IMR-90 (cell line): ENCODE data around the gene MRTFB. TPM values are rescaled to one million over a fixed set of nuclear protein-coding genes. Genes with fewer than 3 reads are reported as not detected.

Experiments
- ATAC-seq: fragments of 200-7000 bp; cut with Tn5 transposase; 2 replicates; pipeline ENCODE4 v1.9.1; 2020; ENCODE audit warnings: low read depth, mild to moderate bottlenecking, moderate library complexity
- BruUV-seq: library from RNA; stranded (reverse); fragments of 400-500 nt; replicated peaks from 2 replicates; lab custom pipeline; 2021; lab: Mats Ljungman, UMichigan
- CTCF ChIA-PET: fragments of 300-600 bp; formaldehyde crosslinking; extraction: SDS; loops from one replicate; lab custom pipeline; 2021; ENCODE audit warnings: antibody characterized with exemption; lab: Yijun Ruan, JAX
- POLR2A ChIA-PET: fragments of 300-600 bp; sonication (Branson Sonifier 250); formaldehyde crosslinking; loops from one replicate; lab custom pipeline; 2022; ENCODE audit warnings: antibody characterized with exemption; ENCODE audit not compliant: unreplicated experiment; lab: Charles Lee
- DNase-seq: peaks from one replicate; pipeline ENCODE4 v3.0.0; 2013
- H2AFZ ChIP-seq: replicated peaks from 2 replicates; pipeline ENCODE3; 2013; ENCODE audit warnings: low read length, mild to moderate bottlenecking; ENCODE audit not compliant: poor library complexity
- H2AK5ac ChIP-seq: 2 replicates; pipeline ENCODE4 v1.6.1; 2013; ENCODE audit warnings: low read depth, low read length, inconsistent platforms
- H2AK9ac ChIP-seq: replicated peaks from 2 replicates; pipeline ENCODE3; 2013; ENCODE audit warnings: mild to moderate bottlenecking, low read depth, low read length, moderate library complexity; ENCODE audit not compliant: poor library complexity
- H2BK120ac ChIP-seq: 2 replicates; pipeline ENCODE4 v1.6.1; 2013; ENCODE audit warnings: low read depth, low read length, inconsistent platforms
- H2BK15ac ChIP-seq: 3 replicates; pipeline ENCODE4 v1.6.1; 2013; ENCODE audit warnings: low read depth, low read length, inconsistent platforms
- H2BK20ac ChIP-seq: 2 replicates; pipeline ENCODE4 v1.6.1; 2013; ENCODE audit warnings: low read depth, mild to moderate bottlenecking, inconsistent platforms, low read length, moderate library complexity
- H2BK5ac ChIP-seq: 2 replicates; pipeline ENCODE4 v1.6.1; 2013; ENCODE audit warnings: mild to moderate bottlenecking, low read depth, low read length, inconsistent platforms; ENCODE audit not compliant: poor library complexity, severe bottlenecking
- H3K14ac ChIP-seq: replicated peaks from 2 replicates; pipeline ENCODE4 v1.6.1; 2013; ENCODE audit warnings: low read depth, low read length, inconsistent platforms
- H3K18ac ChIP-seq: 2 replicates; pipeline ENCODE4 v1.6.1; 2013; ENCODE audit warnings: low read depth, low read length, control low read depth
- H3K23ac ChIP-seq: 2 replicates; pipeline ENCODE4 v1.6.1; 2013; ENCODE audit warnings: low read depth, low read length, inconsistent platforms
- H3K27ac ChIP-seq: 2 replicates; pipeline ENCODE4 v1.5.1; 2013; ENCODE audit warnings: mild to moderate bottlenecking, control low read depth, low read length; ENCODE audit not compliant: insufficient read depth
- H3K27me3 ChIP-seq: 2 replicates; pipeline ENCODE4 v1.6.1; 2013; ENCODE audit warnings: low read length; ENCODE audit not compliant: control insufficient read depth, insufficient read depth
- H3K36me3 ChIP-seq: 2 replicates; pipeline ENCODE4 v1.6.1; 2013; ENCODE audit warnings: low read length, mixed read lengths; ENCODE audit not compliant: control insufficient read depth, insufficient read depth
- H3K4ac ChIP-seq: 2 replicates; pipeline ENCODE4 v1.6.1; 2013; ENCODE audit warnings: low read depth, low read length, inconsistent platforms
- H3K4me1 ChIP-seq: 2 replicates; pipeline ENCODE4 v1.6.1; 2013; ENCODE audit warnings: low read length, mixed read lengths; ENCODE audit not compliant: control insufficient read depth, insufficient read depth
- H3K4me2 ChIP-seq: 2 replicates; pipeline ENCODE4 v1.6.1; 2013; ENCODE audit warnings: low read depth, mild to moderate bottlenecking, control low read depth, low read length, moderate library complexity
- H3K4me3 ChIP-seq: 2 replicates; pipeline ENCODE4 v1.5.1; 2013; ENCODE audit warnings: low read depth, mild to moderate bottlenecking, control low read depth, low read length, moderate library complexity; ENCODE audit not compliant: insufficient read depth
- H3K56ac ChIP-seq: 2 replicates; pipeline ENCODE4 v1.6.1; 2013; ENCODE audit warnings: low read length, inconsistent platforms; ENCODE audit not compliant: insufficient read depth; ENCODE audit errors: extremely low read depth
- H3K79me1 ChIP-seq, 2 experiments: 2 replicates each; pipeline ENCODE4 v1.6.1; 2013; ENCODE audit warnings: low read length in 2 of 2, inconsistent platforms in 1 of 2, low read depth in 1 of 2
- H3K9ac ChIP-seq: 2 replicates; pipeline ENCODE4 v1.6.1; 2013; ENCODE audit warnings: low read depth, low read length, control low read depth
- H3K9me1 ChIP-seq: 2 replicates; pipeline ENCODE4 v1.6.1; 2013; ENCODE audit warnings: low read length, inconsistent platforms; ENCODE audit not compliant: insufficient read depth
- H3K9me3 ChIP-seq: 2 replicates; pipeline ENCODE4 v1.6.1; 2013; ENCODE audit warnings: low read length; ENCODE audit not compliant: control insufficient read depth, insufficient read depth
- H4K20me1 ChIP-seq: 2 replicates; pipeline ENCODE4 v1.6.1; 2013; ENCODE audit warnings: low read length, inconsistent platforms; ENCODE audit not compliant: insufficient read depth
- H4K5ac ChIP-seq: 2 replicates; pipeline ENCODE4 v1.6.1; 2013; ENCODE audit warnings: mild to moderate bottlenecking, low read depth, low read length, control low read depth
- H4K8ac ChIP-seq, 2 experiments: 2 replicates each; pipeline ENCODE4 v1.6.1; 2013; ENCODE audit warnings: low read depth in 2 of 2, low read length in 2 of 2, control low read depth in 1 of 2, inconsistent platforms in 1 of 2
- H4K91ac ChIP-seq: 2 replicates; pipeline ENCODE4 v1.6.1; 2013; ENCODE audit warnings: low read depth, low read length, inconsistent platforms; ENCODE audit not compliant: insufficient read depth
- CEBPB ChIP-seq: IDR thresholded peaks from 2 replicates; pipeline ENCODE4 v1.6.1; 2012; ENCODE audit warnings: low read depth, low read length, improper control_type of control experiment
- CTCF ChIP-seq: conservative IDR thresholded peaks from 2 replicates; pipeline ENCODE4 v1.5.1; 2012; ENCODE audit warnings: mild to moderate bottlenecking, low read depth, low read length, improper control_type of control experiment
- MAFK ChIP-seq: IDR thresholded peaks from 2 replicates; pipeline ENCODE4 v1.6.1; 2012; ENCODE audit warnings: low read depth, low read length, improper control_type of control experiment
- MAZ ChIP-seq: IDR thresholded peaks from 2 replicates; pipeline ENCODE4 v1.6.1; 2012; ENCODE audit warnings: low read depth, mild to moderate bottlenecking, low read length, improper control_type of control experiment, moderate library complexity, borderline replicate concordance
- MXI1 ChIP-seq: IDR thresholded peaks from 2 replicates; pipeline ENCODE4 v1.6.1; 2012; ENCODE audit warnings: low read depth, mild to moderate bottlenecking, low read length, moderate library complexity, borderline replicate concordance
- NFE2L2 ChIP-seq: fragments of 150-350 bp; IDR thresholded peaks from 2 replicates; pipeline ENCODE4 v1.6.1; 2016; ENCODE audit warnings: low read depth, mild to moderate bottlenecking, low read length
- POLR2A ChIP-seq: IDR thresholded peaks from 2 replicates; pipeline ENCODE4 v1.6.1; 2012; ENCODE audit warnings: mild to moderate bottlenecking, low read depth, low read length
- SMC3 ChIP-seq: fragments of 150-350 bp; IDR thresholded peaks from 2 replicates; pipeline ENCODE4 v1.6.1; 2016; ENCODE audit warnings: low read depth, mild to moderate bottlenecking, antibody characterized with exemption, low read length, moderate library complexity
- USF2 ChIP-seq: fragments of 150-350 bp; IDR thresholded peaks from 2 replicates; pipeline ENCODE4 v1.6.1; 2017; ENCODE audit warnings: mild to moderate bottlenecking, antibody characterized with exemption, low read length, low read depth
- WGBS, 2 experiments: methylation state at CpG; one replicate each; pipeline versions ENCODE4 v1.1.5 to v1.1.7; 2013; ENCODE audit warnings: missing lambda C conversion rate in 2 of 2; ENCODE audit not compliant: insufficient read length in 1 of 2; ENCODE audit errors: extremely low coverage in 2 of 2; 5-methylcytosine and 5-hydroxymethylcytosine counted together
- dilution Hi-C: fragments of 300-500 bp; cut with HindIII; formaldehyde crosslinking; loops from one replicate; pipeline ENCODE4 v1.14.3; 2018; ENCODE audit warnings: low sequenced_read_pairs; ENCODE audit not compliant: unreplicated experiment
- in situ Hi-C: fragments of 300-500 bp; cut with MboI; formaldehyde crosslinking; loops from 3 replicates; pipeline ENCODE4 v1.14.3; 2019; ENCODE audit warnings: low sequenced_read_pairs, inconsistent platforms, mixed read lengths
- intact Hi-C: fragments of 100-400 bp; cut with micrococcal nuclease; formaldehyde crosslinking; loops from 2 replicates; pipeline ENCODE4 v1.10.0; 2022
- polyA plus RNA-seq, 3 experiments: library from polyadenylated mRNA; depleted of rRNA; stranded (reverse); fragments of >200 nt; gene quantifications; 2 replicates each; pipeline ENCODE4 v1.2.3, GENCODE V29; 2012; ENCODE audit warnings: low replicate concordance in 1 of 3
- total RNA-seq: library from RNA; depleted of rRNA; stranded (reverse); fragments of >200 nt; gene quantifications from 2 replicates; pipeline ENCODE4 v1.2.3, GENCODE V29; 2012

The MRTFB gene
- total and polyA plus RNA-seq, 2 of the 4 experiments (the other 2 are of a cell fraction): 4.4 to 5.4 TPM

- BruUV-seq: no TSS peak
- DNase-seq (no peak), ATAC-seq (no peak)
- TF ChIP-seq MAFK (no peak), NFE2L2 (no peak), POLR2A (no peak), CEBPB (no peak), CTCF (no peak), SMC3 (no peak), USF2 (no peak), MAZ (no peak), MXI1 (no peak)
- no peaks in the 10 kb centered on the region for H3K9me1 ChIP-seq
- no peak overlapping the region for H3K4me3 ChIP-seq
- no peak overlapping the region for H3K14ac ChIP-seq
- H3K18ac ChIP-seq: no peak overlapping the region
- no peak overlapping the region for H2BK15ac ChIP-seq
- H2AK9ac ChIP-seq: no peak overlapping the region
- H3K27ac ChIP-seq: no peak overlapping the region
- H3K23ac ChIP-seq: no peak overlapping the region
- H3K79me1 ChIP-seq: no peaks in the 10 kb centered on the region
- H4K5ac ChIP-seq: no peak overlapping the region
- no peak overlapping the region for H2AFZ ChIP-seq
- 40% methylated on average over 1 of the region's 10 CpGs; no CpG with 5 or more reads in 1 of the 2 experiments for WGBS, 2 experiments
- ChIA-PET POLR2A (no interaction called here), CTCF (no interaction called here)
- dilution Hi-C loops: no loop called here
- no peak overlapping the region for H2AK5ac ChIP-seq
- no peak overlapping the region for H4K91ac ChIP-seq
- H3K36me3 ChIP-seq: no peaks in the 10 kb centered on the region
- no peak overlapping the region for H2BK120ac ChIP-seq
- no peaks in the 10 kb centered on the region for H4K20me1 ChIP-seq
- H4K8ac ChIP-seq: no peak overlapping the region
- H3K4me1 ChIP-seq: no peaks in the 10 kb centered on the region
- H2BK5ac ChIP-seq: no peak overlapping the region
- H3K9me3 ChIP-seq: peaks cover 4% of the 10 kb centered on the region
- intact Hi-C loops: no loop called here
- H3K4me2 ChIP-seq: no peak overlapping the region
- H2BK20ac ChIP-seq: no peak overlapping the region
- H3K27me3 ChIP-seq: peaks cover 3% of the 10 kb centered on the region
- H3K9ac ChIP-seq: no peak overlapping the region
- H3K56ac ChIP-seq: no peak overlapping the region
- H3K4ac ChIP-seq: no peak overlapping the region
- in situ Hi-C loops: no loop called here
These were observed 13.2 kb upstream of the MRTFB start for GRCh38 chr16:14057878-14058382.
